ENCODE results near the gene RANBP1. TPM values are rescaled to one million over a fixed set of nuclear protein-coding genes. Genes with fewer than 3 reads are reported as not detected.

The RANBP1 gene
- total and polyA plus RNA-seq, 9 of the 15 experiments (the other 6 are each of a cell fraction or from before 2014, with no cell fraction given): 162 to 2,891 (median 1,289) TPM

GRCh38 chr22:20127318-20127868 lies 11.5 kb downstream of the RANBP1 start (continued):
- no peak for TF ChIP-seq NRF1 (conservative IDR thresholded peaks at IDR 0.05 in 1 of 2, IDR thresholded peaks at IDR 0.05 in 1 of 2)
- TF ChIP-seq, protein P1, sequence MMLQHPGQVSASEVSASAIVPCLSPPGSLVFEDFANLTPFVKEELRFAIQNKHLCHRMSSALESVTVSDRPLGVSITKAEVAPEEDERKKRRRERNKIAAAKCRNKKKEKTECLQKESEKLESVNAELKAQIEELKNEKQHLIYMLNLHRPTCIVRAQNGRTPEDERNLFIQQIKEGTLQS (IDR thresholded peaks at IDR 0.05): no peak
- TF ChIP-seq, protein P1 (CRISPR knock-in tag; conservative IDR thresholded peaks at IDR 0.05): no peak
- TF ChIP-seq SMARCA5 (IDR thresholded peaks at IDR 0.05): no peak
- TF ChIP-seq POLR3G (IDR thresholded peaks at IDR 0.05; ENCODE audit: extremely low read depth, insufficient read length, insufficient replicate concordance): no peak
- TF ChIP-seq ZNF830 (CRISPR knock-in tag; IDR thresholded peaks at IDR 0.05): peak; percentile 82; the same call in 1 of the 2 replicates
- no peak for TF ChIP-seq TRIM24 (IDR thresholded peaks at IDR 0.05)
- no peak for TF ChIP-seq NFATC3 (IDR thresholded peaks at IDR 0.05)
- no peak for TF ChIP-seq DPF2 (IDR thresholded peaks at IDR 0.05)
- TF ChIP-seq ZMIZ1 (IDR thresholded peaks at IDR 0.05; ENCODE audit: low read depth in 2 of 2, low read length in 2 of 2): no peak
- TF ChIP-seq NFXL1 (CRISPR knock-in tag; IDR thresholded peaks at IDR 0.05): no peak
- TF ChIP-seq, protein P2, sequence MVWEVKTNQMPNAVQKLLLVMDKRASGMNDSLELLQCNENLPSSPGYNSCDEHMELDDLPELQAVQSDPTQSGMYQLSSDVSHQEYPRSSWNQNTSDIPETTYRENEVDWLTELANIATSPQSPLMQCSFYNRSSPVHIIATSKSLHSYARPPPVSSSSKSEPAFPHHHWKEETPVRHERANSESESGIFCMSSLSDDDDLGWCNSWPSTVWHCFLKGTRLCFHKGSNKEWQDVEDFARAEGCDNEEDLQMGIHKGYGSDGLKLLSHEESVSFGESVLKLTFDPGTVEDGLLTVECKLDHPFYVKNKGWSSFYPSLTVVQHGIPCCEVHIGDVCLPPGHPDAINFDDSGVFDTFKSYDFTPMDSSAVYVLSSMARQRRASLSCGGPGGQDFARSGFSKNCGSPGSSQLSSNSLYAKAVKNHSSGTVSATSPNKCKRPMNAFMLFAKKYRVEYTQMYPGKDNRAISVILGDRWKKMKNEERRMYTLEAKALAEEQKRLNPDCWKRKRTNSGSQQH (CRISPR knock-in tag; IDR thresholded peaks at IDR 0.05): peak; percentile 83
- TF ChIP-seq, protein P3, sequence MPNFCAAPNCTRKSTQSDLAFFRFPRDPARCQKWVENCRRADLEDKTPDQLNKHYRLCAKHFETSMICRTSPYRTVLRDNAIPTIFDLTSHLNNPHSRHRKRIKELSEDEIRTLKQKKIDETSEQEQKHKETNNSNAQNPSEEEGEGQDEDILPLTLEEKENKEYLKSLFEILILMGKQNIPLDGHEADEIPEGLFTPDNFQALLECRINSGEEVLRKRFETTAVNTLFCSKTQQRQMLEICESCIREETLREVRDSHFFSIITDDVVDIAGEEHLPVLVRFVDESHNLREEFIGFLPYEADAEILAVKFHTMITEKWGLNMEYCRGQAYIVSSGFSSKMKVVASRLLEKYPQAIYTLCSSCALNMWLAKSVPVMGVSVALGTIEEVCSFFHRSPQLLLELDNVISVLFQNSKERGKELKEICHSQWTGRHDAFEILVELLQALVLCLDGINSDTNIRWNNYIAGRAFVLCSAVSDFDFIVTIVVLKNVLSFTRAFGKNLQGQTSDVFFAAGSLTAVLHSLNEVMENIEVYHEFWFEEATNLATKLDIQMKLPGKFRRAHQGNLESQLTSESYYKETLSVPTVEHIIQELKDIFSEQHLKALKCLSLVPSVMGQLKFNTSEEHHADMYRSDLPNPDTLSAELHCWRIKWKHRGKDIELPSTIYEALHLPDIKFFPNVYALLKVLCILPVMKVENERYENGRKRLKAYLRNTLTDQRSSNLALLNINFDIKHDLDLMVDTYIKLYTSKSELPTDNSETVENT (CRISPR knock-in tag; IDR thresholded peaks at IDR 0.05): peak; percentile 84
- TF ChIP-seq CC2D1A (IDR thresholded peaks at IDR 0.05): no peak
- TF ChIP-seq GATA2 (CRISPR knock-in tag; IDR thresholded peaks at IDR 0.05): no peak
- no peak for TF ChIP-seq SNIP1 (IDR thresholded peaks at IDR 0.05; ENCODE audit: low read depth)
- TF ChIP-seq ZNF146 (CRISPR knock-in tag; IDR thresholded peaks at IDR 0.05; ENCODE audit: unreplicated experiment): no peak
- no peak for TF ChIP-seq RBM39 (optimal IDR thresholded peaks at IDR 0.05; ENCODE audit: low read depth, low read length)
- TF ChIP-seq CHD1 (IDR thresholded peaks at IDR 0.05; ENCODE audit: low read length): no peak
- TF ChIP-seq PTTG1 (tag; IDR thresholded peaks at IDR 0.05; ENCODE audit: low read depth): no peak
- TF ChIP-seq ZNF583 (CRISPR knock-in tag; IDR thresholded peaks at IDR 0.05): no peak
- TF ChIP-seq MAFF (IDR thresholded peaks at IDR 0.05; ENCODE audit: low read length): no peak
- no peak for TF ChIP-seq HNRNPK (IDR thresholded peaks at IDR 0.05; ENCODE audit: low read depth, low read length, poor library complexity, severe bottlenecking)

Measured in K562 (cell line).